GM21528 (cell line): ENCODE data around the gene ANO9.

Source experiments
- ATAC-seq: cut with Tn5 transposase; IDR thresholded peaks from one replicate; pipeline ENCODE4 v1.9.1; 2021; ENCODE audit warnings: mild to moderate bottlenecking, moderate library complexity; ENCODE audit not compliant: unreplicated experiment, low FRiP score

The ANO9 gene

GRCh38 chr11:454043-454442 is 12.2 kb upstream of the ANO9 start:
- no peak for ATAC-seq

GRCh38 chr11:453564-453963 is 11.8 kb upstream of the ANO9 start:
- no peak for ATAC-seq

- ATAC-seq, result no peak
These were observed 11.2 kb upstream of the ANO9 start for GRCh38 chr11:452916-453527.

- ATAC-seq, result no peak
These were observed 10.5 kb upstream of the ANO9 start for GRCh38 chr11:452203-452744.

GRCh38 chr11:451738-452137 is 9.9 kb upstream of the ANO9 start:
- no peak for ATAC-seq

GRCh38 chr11:450809-451451 is 9.1 kb upstream of the ANO9 start:
- ATAC-seq, result peak; percentile 7

GRCh38 chr11:449889-450808 is 8.3 kb upstream of the ANO9 start, which contains the start of gene PTDSS2:
PTDSS2 (plus strand) TSS chr11:450279; CDS start chr11:450456, 177 bp downstream.
- peak; percentile 71 for ATAC-seq

GRCh38 chr11:447923-448731 is 6.3 kb upstream of the ANO9 start:
- ATAC-seq, result peak; percentile 51

GRCh38 chr11:446891-447290 is 5.1 kb upstream of the ANO9 start:
- no peak for ATAC-seq

GRCh38 chr11:445765-446588 is 4.2 kb upstream of the ANO9 start:
- no peak for ATAC-seq

GRCh38 chr11:444396-445144 is 2.8 kb upstream of the ANO9 start:
- no peak for ATAC-seq

- no peak for ATAC-seq
These were observed 1.9 kb upstream of the ANO9 start for GRCh38 chr11:443542-444199.

- no peak for ATAC-seq
These were observed 835 bp upstream of the ANO9 start for GRCh38 chr11:442611-443081.

GRCh38 chr11:441043-441417 is 781 bp downstream of the ANO9 start:
- no peak for ATAC-seq

GRCh38 chr11:440065-441042 is 1.5 kb downstream of the ANO9 start:
- no peak for ATAC-seq

- ATAC-seq, result no peak
These were observed 2.3 kb downstream of the ANO9 start for GRCh38 chr11:439315-440064.
